SK-N-SH (cell line): ENCODE measurements around the gene SDK1. TPM values are rescaled to one million over a fixed set of nuclear protein-coding genes. Genes with fewer than 3 reads are reported as not detected.

Source experiments
- CTCF ChIA-PET: fragments of 300-600, 350-600 bp; formaldehyde crosslinking; extraction: SDS; loops from one replicate; lab custom pipeline; 2021; lab: Yijun Ruan, JAX
- POLR2A ChIA-PET: fragments of 350-600 bp; sonication (Branson Sonifier 250); formaldehyde crosslinking; extraction: SDS; loops from one replicate; lab custom pipeline; 2020; ENCODE audit warnings: antibody characterized with exemption, inconsistent platforms; lab: Yijun Ruan, JAX
- DNase-seq: peaks from one replicate; pipeline ENCODE4 v3.0.0; 2012
- H2AFZ ChIP-seq: fragments of 200-600 bp; sonication (generic); 2 replicates; pipeline ENCODE4 v1.8.1; 2016; ENCODE audit warnings: antibody characterized with exemption, mild to moderate bottlenecking, low read depth
- H3F3A ChIP-seq: fragments of 200-600 bp; sonication (generic); replicated peaks from 2 replicates; pipeline ENCODE3; 2016; ENCODE audit warnings: antibody characterized with exemption, mild to moderate bottlenecking; ENCODE audit not compliant: insufficient read depth
- H3K27ac ChIP-seq, 2 experiments: fragments of 200-500 bp in 1 of 2; fragments of 200-600 bp in 1 of 2; sonication (Bioruptor generic) in 1 of 2; sonication (generic), shearing (Covaris generic) in 1 of 2; 2 replicates each; pipeline versions ENCODE4 v1.5.1 to v1.6.1; 2014 to 2016; ENCODE audit warnings: low read depth in 2 of 2, inconsistent platforms in 1 of 2, low read length in 1 of 2, mild to moderate bottlenecking in 1 of 2, mixed read lengths in 1 of 2
- H3K27me3 ChIP-seq: fragments of 200-600 bp; sonication (generic), shearing (Covaris generic); 2 replicates; pipeline ENCODE4 v1.6.1; 2016; ENCODE audit warnings: mixed run types; ENCODE audit not compliant: insufficient read depth
- H3K36me3 ChIP-seq, 2 experiments: fragments of 200-500 bp in 1 of 2; fragments of 200-600 bp in 1 of 2; sonication (Bioruptor generic) in 1 of 2; sonication (generic) in 1 of 2; replicated peaks in 1 of 2; 2 replicates each; pipeline versions ENCODE3 to v1.5.1; 2014 to 2016; ENCODE audit warnings: low read length in 1 of 2, mild to moderate bottlenecking in 1 of 2; ENCODE audit not compliant: insufficient read depth in 2 of 2, control insufficient read depth in 1 of 2
- H3K4me1 ChIP-seq, 2 experiments: fragments of 200-500 bp in 1 of 2; fragments of 200-600 bp in 1 of 2; sonication (Bioruptor generic) in 1 of 2; sonication (generic), shearing (Covaris generic) in 1 of 2; 2 replicates each; pipeline versions ENCODE4 v1.5.1 to v1.6.1; 2014 to 2016; ENCODE audit warnings: low read depth in 1 of 2, low read length in 1 of 2, mixed run types in 1 of 2; ENCODE audit not compliant: insufficient read depth in 2 of 2, control insufficient read depth in 1 of 2
- H3K4me2 ChIP-seq: fragments of 200-600 bp; sonication (generic), shearing (Covaris generic); 2 replicates; pipeline ENCODE4 v1.6.1; 2017; ENCODE audit warnings: mixed run types
- H3K4me3 ChIP-seq, 2 experiments: fragments of 200-500 bp in 1 of 2; fragments of 200-600 bp in 1 of 2; sonication (Bioruptor generic) in 1 of 2; sonication (generic), shearing (Covaris generic) in 1 of 2; 2 replicates each; pipeline versions ENCODE4 v1.5.1 to v1.8.1; 2014 to 2016; ENCODE audit warnings: low read depth in 2 of 2, inconsistent platforms in 1 of 2, low read length in 1 of 2, mild to moderate bottlenecking in 1 of 2, mixed read lengths in 1 of 2, moderate library complexity in 1 of 2
- H3K79me2 ChIP-seq: fragments of 200-600 bp; sonication (generic); 2 replicates; pipeline ENCODE4 v1.8.1; 2017; ENCODE audit warnings: mild to moderate bottlenecking; ENCODE audit not compliant: insufficient read depth
- H3K9ac ChIP-seq: fragments of 200-600 bp; sonication (generic); 2 replicates; pipeline ENCODE4 v1.6.1; 2017; ENCODE audit warnings: mixed run types
- H3K9me2 ChIP-seq: fragments of 200-600 bp; sonication (generic); 2 replicates; pipeline ENCODE4 v1.6.1; 2017; ENCODE audit warnings: mixed run types
- H3K9me3 ChIP-seq: fragments of 200-600 bp; sonication (generic); 2 replicates; pipeline ENCODE4 v1.6.1; 2017; ENCODE audit warnings: mixed run types, mild to moderate bottlenecking, moderate library complexity
- H4K20me1 ChIP-seq: fragments of 200-600 bp; sonication (generic); 2 replicates; pipeline ENCODE4 v1.6.1; 2017; ENCODE audit warnings: mild to moderate bottlenecking, mixed run types; ENCODE audit not compliant: insufficient read depth
- FOSL2 ChIP-seq: IDR thresholded peaks from 2 replicates; pipeline ENCODE4 v1.4.0; 2012; ENCODE audit warnings: low read depth, mild to moderate bottlenecking, moderate library complexity, borderline replicate concordance
- FOXJ3 ChIP-seq: sonication (generic); formaldehyde crosslinking; IDR thresholded peaks from 2 replicates; pipeline ENCODE4 v1.5.1; 2020; ENCODE audit warnings: mild to moderate bottlenecking, missing genetic modification reagents
- GABPA ChIP-seq: IDR thresholded peaks from 2 replicates; pipeline ENCODE4 v1.4.0; 2012; ENCODE audit warnings: low read depth, mild to moderate bottlenecking
- NFIC ChIP-seq: IDR thresholded peaks from 2 replicates; pipeline ENCODE4 v1.4.0; 2012; ENCODE audit warnings: borderline replicate concordance
- NRF1 ChIP-seq: IDR thresholded peaks from 2 replicates; pipeline ENCODE4 v1.6.1; 2012; ENCODE audit warnings: low read depth, mild to moderate bottlenecking, low read length
- POLR2AphosphoS5 ChIP-seq: IDR thresholded peaks from 2 replicates; pipeline ENCODE4 v1.6.1; 2012; ENCODE audit warnings: low read depth, low read length
- RCOR1 ChIP-seq: fragments of 150-350 bp; IDR thresholded peaks from 2 replicates; pipeline ENCODE4 v1.6.1; 2017; ENCODE audit warnings: antibody characterized with exemption, low read length
- RFX5 ChIP-seq: IDR thresholded peaks from 2 replicates; pipeline ENCODE4 v1.6.1; 2012; ENCODE audit warnings: mild to moderate bottlenecking, improper control_type of control experiment, low read length
- YY1 ChIP-seq: IDR thresholded peaks from 2 replicates; pipeline ENCODE4 v1.4.0; 2012; ENCODE audit warnings: low read depth, mild to moderate bottlenecking
- WGBS: methylation state at CpG from one replicate; pipeline ENCODE4 v1.1.6; 2017; ENCODE audit warnings: low lambda C conversion rate; 5-methylcytosine and 5-hydroxymethylcytosine counted together
- polyA plus RNA-seq, 3 experiments: library from polyadenylated mRNA; depleted of rRNA; stranded (reverse); fragments of >200 nt; gene quantifications; 2 replicates each; pipeline ENCODE4 v1.2.3, GENCODE V29; 2012
- TF ChIP-seq, protein P1 (sequence below): IDR thresholded peaks from 2 replicates; pipeline ENCODE4 v1.6.1; 2012; ENCODE audit warnings: mild to moderate bottlenecking, low read depth, low read length, moderate library complexity
- TF ChIP-seq, protein P2 (sequence below): IDR thresholded peaks from 2 replicates; pipeline ENCODE4 v1.4.0; 2012; ENCODE audit warnings: low read depth, borderline replicate concordance

SDK1 gene
- polyA plus RNA-seq, 1 of the 3 experiments (the other 2 are of a cell fraction) = 1.2 TPM

DNA sequence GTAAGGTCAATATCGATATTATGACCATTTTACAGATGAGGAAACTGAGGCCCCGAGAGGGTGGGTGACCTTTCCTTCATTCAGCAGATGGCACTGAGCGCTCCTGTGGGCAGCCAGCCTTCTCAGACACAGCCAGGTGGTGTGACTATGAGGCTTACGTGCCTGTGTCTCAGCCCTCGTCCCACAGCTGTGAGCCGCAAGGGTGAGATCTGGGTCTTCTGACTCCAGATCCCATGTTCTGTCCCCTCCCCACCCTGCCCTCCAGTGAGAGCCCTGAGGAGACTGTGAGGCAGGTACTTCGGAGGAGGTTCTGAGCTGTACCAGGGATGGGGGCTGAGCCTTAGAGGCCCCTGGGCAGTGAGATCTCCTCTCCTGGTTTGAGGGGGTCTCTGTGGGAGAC, 767.2 kb downstream of the SDK1 start:
- Histone ChIP-seq H3K4me1 (peaks cover 0 to 10% of the 10 kb centered on the region in 2 experiments; a peak in 1 of 4 replicates), H2AFZ (no peak overlapping the region), H3K9me3 (no peaks in the 10 kb centered on the region; the same call in 1 of the 2 replicates), H3K4me2 (no peak overlapping the region), H3K9me2 (no peaks in the 10 kb centered on the region), H3K4me3 (no peak overlapping the region), H4K20me1 (no peaks in the 10 kb centered on the region), H3F3A (no peaks in the 10 kb centered on the region), H3K27me3 (no peaks in the 10 kb centered on the region), H3K9ac (no peak overlapping the region), H3K27ac (no peak overlapping the region), H3K36me3 (no peaks in the 10 kb centered on the region), H3K79me2 (no peaks in the 10 kb centered on the region)
- ChIA-PET CTCF (interaction anchor here (1.6 to 2.0 kb wide), 2 partner anchors 16 to 35 kb away, joined by 4 to 5 read pairs; no protein-coding TSS in a partner anchor), POLR2A (no interaction called here)
- TF ChIP-seq, protein P1, sequence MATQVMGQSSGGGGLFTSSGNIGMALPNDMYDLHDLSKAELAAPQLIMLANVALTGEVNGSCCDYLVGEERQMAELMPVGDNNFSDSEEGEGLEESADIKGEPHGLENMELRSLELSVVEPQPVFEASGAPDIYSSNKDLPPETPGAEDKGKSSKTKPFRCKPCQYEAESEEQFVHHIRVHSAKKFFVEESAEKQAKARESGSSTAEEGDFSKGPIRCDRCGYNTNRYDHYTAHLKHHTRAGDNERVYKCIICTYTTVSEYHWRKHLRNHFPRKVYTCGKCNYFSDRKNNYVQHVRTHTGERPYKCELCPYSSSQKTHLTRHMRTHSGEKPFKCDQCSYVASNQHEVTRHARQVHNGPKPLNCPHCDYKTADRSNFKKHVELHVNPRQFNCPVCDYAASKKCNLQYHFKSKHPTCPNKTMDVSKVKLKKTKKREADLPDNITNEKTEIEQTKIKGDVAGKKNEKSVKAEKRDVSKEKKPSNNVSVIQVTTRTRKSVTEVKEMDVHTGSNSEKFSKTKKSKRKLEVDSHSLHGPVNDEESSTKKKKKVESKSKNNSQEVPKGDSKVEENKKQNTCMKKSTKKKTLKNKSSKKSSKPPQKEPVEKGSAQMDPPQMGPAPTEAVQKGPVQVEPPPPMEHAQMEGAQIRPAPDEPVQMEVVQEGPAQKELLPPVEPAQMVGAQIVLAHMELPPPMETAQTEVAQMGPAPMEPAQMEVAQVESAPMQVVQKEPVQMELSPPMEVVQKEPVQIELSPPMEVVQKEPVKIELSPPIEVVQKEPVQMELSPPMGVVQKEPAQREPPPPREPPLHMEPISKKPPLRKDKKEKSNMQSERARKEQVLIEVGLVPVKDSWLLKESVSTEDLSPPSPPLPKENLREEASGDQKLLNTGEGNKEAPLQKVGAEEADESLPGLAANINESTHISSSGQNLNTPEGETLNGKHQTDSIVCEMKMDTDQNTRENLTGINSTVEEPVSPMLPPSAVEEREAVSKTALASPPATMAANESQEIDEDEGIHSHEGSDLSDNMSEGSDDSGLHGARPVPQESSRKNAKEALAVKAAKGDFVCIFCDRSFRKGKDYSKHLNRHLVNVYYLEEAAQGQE = no peak
- WGBS = 62% methylated on average over 7 of the region's 7 CpGs
- DNase-seq = no peak

DNA sequence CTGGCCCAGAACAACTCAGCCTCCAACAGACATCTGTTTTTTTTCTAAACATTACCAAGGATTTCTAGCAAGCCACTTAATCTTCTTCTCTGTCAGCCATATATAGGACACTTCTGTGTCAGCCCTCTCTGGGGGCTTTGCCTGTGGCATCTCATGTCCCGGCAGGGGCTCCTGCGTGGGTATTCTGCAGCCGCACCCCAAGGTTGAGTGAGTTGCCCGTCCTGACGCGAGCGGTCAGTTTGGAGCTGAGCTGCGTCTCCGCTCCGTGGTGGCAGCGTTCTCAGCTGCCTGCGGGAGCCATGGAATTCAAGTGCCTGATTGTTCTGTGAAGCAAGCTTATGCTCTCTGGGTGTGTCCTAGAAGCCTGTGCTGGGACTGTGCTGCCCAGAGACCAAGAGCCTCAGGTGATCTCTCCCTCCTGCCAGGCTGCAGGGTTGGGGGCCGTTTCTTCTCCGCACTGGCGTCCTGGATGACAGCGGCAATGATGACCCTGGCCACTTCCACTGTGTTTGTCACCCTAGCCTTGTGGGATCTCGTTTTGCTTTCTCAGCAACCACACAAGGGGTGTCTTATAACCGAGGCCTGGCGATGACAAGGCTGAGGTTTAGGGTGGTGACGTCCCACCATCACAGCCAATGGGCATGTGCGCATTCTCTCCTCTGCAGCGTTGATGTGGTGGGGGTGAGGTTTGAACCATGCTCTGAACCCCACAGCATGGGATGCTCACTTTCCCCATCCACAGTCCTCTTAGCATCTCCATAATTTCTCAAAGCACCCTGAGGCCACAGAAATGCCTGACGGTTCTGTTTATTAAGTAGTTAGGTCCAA, 768.4 kb downstream of the SDK1 start:
- 79% methylated on average over 23 of the region's 23 CpGs for WGBS
- no peak overlapping the region for H3K4me2 ChIP-seq
- H3K79me2 ChIP-seq = no peaks in the 10 kb centered on the region
- H3K36me3 ChIP-seq = no peaks in the 10 kb centered on the region
- peaks cover 0 to 10% of the 10 kb centered on the region in 2 experiments; a peak in 1 of 4 replicates for H3K4me1 ChIP-seq
- H2AFZ ChIP-seq = no peak overlapping the region
- H3K27ac ChIP-seq = no peak overlapping the region
- no peaks in the 10 kb centered on the region for H3F3A ChIP-seq
- H4K20me1 ChIP-seq = no peaks in the 10 kb centered on the region
- no peak overlapping the region for H3K9ac ChIP-seq
- no peaks in the 10 kb centered on the region; the same call in 1 of the 2 replicates for H3K9me3 ChIP-seq
- no peaks in the 10 kb centered on the region for H3K27me3 ChIP-seq
- no peaks in the 10 kb centered on the region for H3K9me2 ChIP-seq
- POLR2A ChIA-PET = no interaction called here
- H3K4me3 ChIP-seq = no peak overlapping the region
- no peak for DNase-seq
- no peak for TF ChIP-seq NRF1
- TF ChIP-seq FOSL2 = no peak
- TF ChIP-seq RFX5 = no peak
- TF ChIP-seq, protein P2, sequence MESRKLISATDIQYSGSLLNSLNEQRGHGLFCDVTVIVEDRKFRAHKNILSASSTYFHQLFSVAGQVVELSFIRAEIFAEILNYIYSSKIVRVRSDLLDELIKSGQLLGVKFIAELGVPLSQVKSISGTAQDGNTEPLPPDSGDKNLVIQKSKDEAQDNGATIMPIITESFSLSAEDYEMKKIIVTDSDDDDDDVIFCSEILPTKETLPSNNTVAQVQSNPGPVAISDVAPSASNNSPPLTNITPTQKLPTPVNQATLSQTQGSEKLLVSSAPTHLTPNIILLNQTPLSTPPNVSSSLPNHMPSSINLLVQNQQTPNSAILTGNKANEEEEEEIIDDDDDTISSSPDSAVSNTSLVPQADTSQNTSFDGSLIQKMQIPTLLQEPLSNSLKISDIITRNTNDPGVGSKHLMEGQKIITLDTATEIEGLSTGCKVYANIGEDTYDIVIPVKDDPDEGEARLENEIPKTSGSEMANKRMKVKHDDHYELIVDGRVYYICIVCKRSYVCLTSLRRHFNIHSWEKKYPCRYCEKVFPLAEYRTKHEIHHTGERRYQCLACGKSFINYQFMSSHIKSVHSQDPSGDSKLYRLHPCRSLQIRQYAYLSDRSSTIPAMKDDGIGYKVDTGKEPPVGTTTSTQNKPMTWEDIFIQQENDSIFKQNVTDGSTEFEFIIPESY = no peak
- no peak for TF ChIP-seq GABPA
- no peak for TF ChIP-seq YY1
- TF ChIP-seq POLR2AphosphoS5 = no peak
- TF ChIP-seq NFIC = no peak
- TF ChIP-seq RCOR1 = no peak
- no peak for TF ChIP-seq FOXJ3 (CRISPR knock-in tag)
- CTCF ChIA-PET = no interaction called here
